C4-2B (cell line): ENCODE measurements around the gene ANKRD55.

Source experiments
- ZFX ChIP-seq: fragments of 450-650 bp; IDR thresholded peaks from 2 replicates; pipeline ENCODE4 v1.6.1; 2017
- TF ChIP-seq, protein P1 (sequence below): fragments of 450-650 bp; conservative IDR thresholded peaks from 2 replicates; pipeline ENCODE4 v1.5.1; 2017; ENCODE audit warnings: mild to moderate bottlenecking

DNA sequence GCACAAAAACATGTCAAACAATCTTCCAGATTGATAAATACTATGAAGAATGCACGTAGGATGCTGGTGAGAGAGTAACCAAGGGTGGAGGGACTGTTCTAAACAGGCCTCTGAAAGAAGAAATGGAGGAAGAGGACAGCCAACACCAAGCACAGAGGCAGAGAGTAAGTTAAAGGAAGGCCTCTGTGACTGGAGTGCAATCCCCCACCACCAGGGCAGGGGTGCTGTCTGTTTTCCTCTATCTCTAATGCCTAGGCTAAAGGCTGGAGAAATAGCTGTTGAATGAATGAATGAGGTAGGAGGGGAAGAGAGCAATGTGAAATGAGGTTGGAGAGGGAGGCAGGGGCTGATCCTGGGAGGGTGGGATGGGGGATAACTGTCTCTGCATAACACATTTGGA, 88.9 kb downstream of the ANKRD55 start:
- TF ChIP-seq, protein P1, sequence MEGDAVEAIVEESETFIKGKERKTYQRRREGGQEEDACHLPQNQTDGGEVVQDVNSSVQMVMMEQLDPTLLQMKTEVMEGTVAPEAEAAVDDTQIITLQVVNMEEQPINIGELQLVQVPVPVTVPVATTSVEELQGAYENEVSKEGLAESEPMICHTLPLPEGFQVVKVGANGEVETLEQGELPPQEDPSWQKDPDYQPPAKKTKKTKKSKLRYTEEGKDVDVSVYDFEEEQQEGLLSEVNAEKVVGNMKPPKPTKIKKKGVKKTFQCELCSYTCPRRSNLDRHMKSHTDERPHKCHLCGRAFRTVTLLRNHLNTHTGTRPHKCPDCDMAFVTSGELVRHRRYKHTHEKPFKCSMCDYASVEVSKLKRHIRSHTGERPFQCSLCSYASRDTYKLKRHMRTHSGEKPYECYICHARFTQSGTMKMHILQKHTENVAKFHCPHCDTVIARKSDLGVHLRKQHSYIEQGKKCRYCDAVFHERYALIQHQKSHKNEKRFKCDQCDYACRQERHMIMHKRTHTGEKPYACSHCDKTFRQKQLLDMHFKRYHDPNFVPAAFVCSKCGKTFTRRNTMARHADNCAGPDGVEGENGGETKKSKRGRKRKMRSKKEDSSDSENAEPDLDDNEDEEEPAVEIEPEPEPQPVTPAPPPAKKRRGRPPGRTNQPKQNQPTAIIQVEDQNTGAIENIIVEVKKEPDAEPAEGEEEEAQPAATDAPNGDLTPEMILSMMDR = no peak
- no peak for TF ChIP-seq ZFX
